Ascending aorta (tissue), 2 donors: ENCODE measurements around the gene PNPO. TPM values are rescaled to one million over a fixed set of nuclear protein-coding genes. Genes with fewer than 3 reads are reported as not detected.

Source experiments
- DNase-seq, 2 donors: peaks; one replicate each; pipeline ENCODE4 v3.0.0-alpha.2; 2019; ENCODE audit warnings: low spot score in 2 of 2
- H3K27ac ChIP-seq, 2 donors: fragments of 200-600 bp; sonication (generic); one replicate each; pipeline ENCODE4 v1.5.1; 2016 to 2017; ENCODE audit warnings: mild to moderate bottlenecking in 1 of 2
- H3K27me3 ChIP-seq: fragments of 200-600 bp; sonication (generic); one replicate; pipeline ENCODE4 v1.5.1; 2017
- H3K36me3 ChIP-seq, 2 donors: fragments of 200-600 bp; sonication (generic); one replicate each; pipeline ENCODE4 v1.5.1; 2016
- H3K4me1 ChIP-seq, 2 donors: fragments of 200-600 bp; sonication (generic); one replicate each; pipeline ENCODE4 v1.5.1; 2016 to 2017; ENCODE audit warnings: mild to moderate bottlenecking in 1 of 2
- H3K4me3 ChIP-seq, 2 donors: fragments of 200-600 bp; sonication (generic); one replicate each; pipeline ENCODE4 v1.5.1; 2016 to 2017; ENCODE audit warnings: mild to moderate bottlenecking in 1 of 2
- H3K9me3 ChIP-seq, 2 donors: fragments of 200-600 bp; sonication (generic); one replicate each; pipeline ENCODE4 v1.5.1; 2016
- intact Hi-C: fragments of 100-400 bp; cut with DNase I; formaldehyde crosslinking; loops from one replicate; pipeline ENCODE4 v1.15.1; 2023
- total RNA-seq: library from RNA; depleted of rRNA; stranded (reverse); fragments of >200 nt; gene quantifications from one replicate; pipeline ENCODE4 v1.1.0, GENCODE V29; 2016
- TF ChIP-seq, protein P1 (sequence below), 3 experiments: fragments of 200-600 bp in 2 of 3; fragments of 450-650 bp in 1 of 3; sonication (generic) in 2 of 3; IDR thresholded peaks; one replicate each; pipeline ENCODE4 v1.5.1; 2016 to 2019; ENCODE audit warnings: antibody characterized with exemption in 3 of 3, mild to moderate bottlenecking in 1 of 3, moderate library complexity in 1 of 3

PNPO gene
- total RNA-seq, 1 donor from 2014 or later = 36.7 TPM

DNA sequence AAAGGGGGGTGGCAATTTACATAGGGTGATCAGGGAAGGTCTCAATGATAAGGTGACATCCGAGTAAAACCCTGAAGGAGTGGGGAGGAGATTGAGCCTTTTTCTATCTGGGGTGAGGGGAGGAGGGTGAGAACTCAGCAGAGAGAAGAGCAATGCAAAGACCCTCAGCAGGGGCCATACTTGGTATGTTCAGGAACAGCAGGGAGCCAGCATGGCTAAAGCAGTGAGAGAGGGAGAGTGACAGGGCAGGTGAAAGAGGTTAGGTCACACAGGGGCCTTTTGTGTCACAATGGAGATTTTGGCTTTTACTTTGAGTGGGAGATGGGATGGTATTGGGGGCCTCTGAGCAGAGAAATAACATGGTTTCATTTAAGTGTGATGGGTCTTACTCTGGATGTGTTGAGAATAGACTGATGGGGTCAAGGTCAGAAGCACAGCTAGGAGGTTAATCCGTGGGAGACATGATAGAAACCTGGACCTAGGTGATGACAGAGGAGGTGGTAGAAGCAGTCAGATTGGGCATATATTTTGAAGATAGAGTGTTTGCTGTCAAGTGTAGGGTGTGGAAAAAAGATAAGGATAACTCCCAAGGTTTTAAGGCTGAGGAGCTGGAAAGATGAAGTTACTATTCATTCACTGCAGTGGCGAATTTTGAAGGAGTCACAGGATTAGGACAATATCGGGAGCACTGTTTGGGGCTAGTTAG, 39.2 kb upstream of the PNPO start:
- H3K27me3 ChIP-seq = no peaks in the 10 kb centered on the region
- DNase-seq = no peak
- peak overlapping the region; percentile 92 to 96 for H3K27ac ChIP-seq
- peaks cover 30 to 80% of the 10 kb centered on the region in 2 donors for H3K4me1 ChIP-seq
- intact Hi-C loops = no loop called here
- no peak overlapping the region for H3K4me3 ChIP-seq
- no peaks in the 10 kb centered on the region for H3K9me3 ChIP-seq
- TF ChIP-seq, protein P1, sequence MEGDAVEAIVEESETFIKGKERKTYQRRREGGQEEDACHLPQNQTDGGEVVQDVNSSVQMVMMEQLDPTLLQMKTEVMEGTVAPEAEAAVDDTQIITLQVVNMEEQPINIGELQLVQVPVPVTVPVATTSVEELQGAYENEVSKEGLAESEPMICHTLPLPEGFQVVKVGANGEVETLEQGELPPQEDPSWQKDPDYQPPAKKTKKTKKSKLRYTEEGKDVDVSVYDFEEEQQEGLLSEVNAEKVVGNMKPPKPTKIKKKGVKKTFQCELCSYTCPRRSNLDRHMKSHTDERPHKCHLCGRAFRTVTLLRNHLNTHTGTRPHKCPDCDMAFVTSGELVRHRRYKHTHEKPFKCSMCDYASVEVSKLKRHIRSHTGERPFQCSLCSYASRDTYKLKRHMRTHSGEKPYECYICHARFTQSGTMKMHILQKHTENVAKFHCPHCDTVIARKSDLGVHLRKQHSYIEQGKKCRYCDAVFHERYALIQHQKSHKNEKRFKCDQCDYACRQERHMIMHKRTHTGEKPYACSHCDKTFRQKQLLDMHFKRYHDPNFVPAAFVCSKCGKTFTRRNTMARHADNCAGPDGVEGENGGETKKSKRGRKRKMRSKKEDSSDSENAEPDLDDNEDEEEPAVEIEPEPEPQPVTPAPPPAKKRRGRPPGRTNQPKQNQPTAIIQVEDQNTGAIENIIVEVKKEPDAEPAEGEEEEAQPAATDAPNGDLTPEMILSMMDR (IDR thresholded peaks at IDR 0.05) = no peak
- H3K36me3 ChIP-seq = no peaks in the 10 kb centered on the region

DNA sequence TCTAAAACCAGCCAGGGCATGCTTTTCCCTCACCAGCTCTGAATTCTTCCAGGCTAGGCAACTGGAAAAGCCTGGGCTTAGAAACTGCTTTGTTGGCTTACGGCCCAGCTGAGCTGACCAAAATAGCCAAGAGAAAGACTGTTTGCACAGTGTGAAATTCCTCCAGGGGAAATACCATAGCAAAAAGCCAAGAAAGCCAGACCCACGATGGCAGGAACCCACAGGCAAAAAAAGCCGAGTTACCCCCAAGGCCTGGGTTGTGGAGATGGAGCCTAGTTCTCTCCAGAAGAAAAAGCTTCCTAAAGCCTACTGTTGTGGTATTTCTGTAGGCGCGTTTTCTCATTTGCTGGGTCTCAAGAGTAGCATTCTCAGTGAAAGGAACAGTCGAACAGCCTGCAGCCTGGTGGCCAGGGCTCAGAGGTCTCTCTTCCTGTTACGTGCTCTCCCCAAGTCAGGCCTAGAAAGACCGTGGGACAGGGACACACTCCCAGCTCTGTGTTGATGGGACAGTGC, 36.1 kb upstream of the PNPO start:
- TF ChIP-seq, protein P1 (IDR thresholded peaks at IDR 0.05) = no peak
- H3K27me3 ChIP-seq = no peaks in the 10 kb centered on the region
- H3K27ac ChIP-seq = peak overlapping the region; percentile 92 to 96
- H3K9me3 ChIP-seq = no peaks in the 10 kb centered on the region
- peak; percentile 18 to 91 for DNase-seq
- H3K36me3 ChIP-seq = no peaks in the 10 kb centered on the region
- peaks cover 42 to 88% of the 10 kb centered on the region in 2 donors for H3K4me1 ChIP-seq
- intact Hi-C loops = loop anchor here (2.0 to 5.0 kb wide), 2 partner anchors 66 to 117 kb away; partner anchors contain the start of gene CDK5RAP3
- peak overlapping the region in 1 of 2 donors; percentile 14 for H3K4me3 ChIP-seq

DNA sequence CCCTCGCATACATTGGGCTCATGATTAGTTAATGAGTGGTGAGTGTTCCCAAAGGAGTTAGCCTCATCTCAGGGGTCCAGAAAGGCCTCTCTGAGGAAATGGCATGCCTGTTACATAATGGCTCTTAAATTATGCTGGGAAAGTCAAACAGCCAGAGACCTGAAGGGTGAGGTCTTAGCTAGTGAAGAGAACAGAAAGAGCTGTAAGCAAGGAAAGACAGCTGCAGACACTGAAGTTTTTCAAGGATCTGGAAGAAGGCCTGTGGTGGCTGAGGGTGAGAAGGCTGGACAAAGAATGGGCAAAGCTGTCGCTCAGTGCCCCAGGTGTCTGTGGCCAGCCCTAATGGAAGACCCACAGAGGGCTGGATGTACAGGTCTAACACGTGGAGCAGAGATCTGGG, 34.9 kb upstream of the PNPO start:
- Histone ChIP-seq H3K9me3 (no peaks in the 10 kb centered on the region), H3K27ac (peak overlapping the region; percentile 92 to 96), H3K27me3 (no peaks in the 10 kb centered on the region), H3K4me3 (no peak overlapping the region), H3K36me3 (no peaks in the 10 kb centered on the region), H3K4me1 (peaks cover 34 to 76% of the 10 kb centered on the region in 2 donors)
- TF ChIP-seq, protein P1 (IDR thresholded peaks at IDR 0.05) = no peak
- DNase-seq = no peak
- intact Hi-C loops = loop anchor here (5.0 kb wide), 1 partner anchor 116 kb away; no protein-coding TSS in a partner anchor

- Histone ChIP-seq H3K9me3 (no peaks in the 10 kb centered on the region), H3K4me3 (peak overlapping the region in 1 of 2 donors; percentile 16), H3K27me3 (no peaks in the 10 kb centered on the region), H3K27ac (peak overlapping the region; percentile 92 to 96), H3K36me3 (no peaks in the 10 kb centered on the region), H3K4me1 (peaks cover 33 to 63% of the 10 kb centered on the region in 2 donors)
- DNase-seq = no peak
- TF ChIP-seq, protein P1 (IDR thresholded peaks at IDR 0.05) = no peak
- intact Hi-C loops = loop anchor here (5.0 kb wide), 1 partner anchor 114 kb away; no protein-coding TSS in a partner anchor
Measured at GRCh38 chr17:47907932-47908562, 33.3 kb upstream of the PNPO start.

DNA sequence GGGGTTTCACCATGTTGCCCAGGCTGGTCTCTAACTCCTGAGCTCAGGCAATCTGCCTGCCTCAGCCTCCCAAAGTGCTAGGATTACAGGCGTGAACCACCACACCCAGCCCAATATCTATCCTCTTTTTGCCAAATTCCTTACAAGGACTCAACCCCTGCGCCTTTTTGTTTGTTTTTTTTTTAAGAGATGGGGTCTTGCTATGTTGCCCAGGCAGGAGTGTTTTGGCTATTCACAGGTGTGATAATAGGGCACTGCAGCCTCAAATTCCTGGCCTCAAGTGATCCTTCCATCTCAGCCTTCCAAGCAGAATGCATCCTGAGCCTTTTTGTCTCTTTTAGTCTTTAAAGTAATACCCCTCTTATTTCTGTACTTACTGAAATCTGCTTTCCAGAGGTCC, 28.3 kb upstream of the PNPO start:
- no peak for DNase-seq
- Histone ChIP-seq H3K9me3 (no peaks in the 10 kb centered on the region), H3K27ac (no peak overlapping the region), H3K27me3 (no peaks in the 10 kb centered on the region), H3K36me3 (peaks cover 6 to 9% of the 10 kb centered on the region in 2 donors), H3K4me1 (peaks cover 8 to 36% of the 10 kb centered on the region in 2 donors), H3K4me3 (no peak overlapping the region)
- TF ChIP-seq, protein P1 (IDR thresholded peaks at IDR 0.05) = no peak
- intact Hi-C loops = no loop called here
